CD1c-positive myeloid dendritic cell (primary cell): Measurements from ENCODE around the gene DIP2A.
"Not testable (repeated sequence)": the region's sequence is repeated elsewhere in the genome, so short reads cannot be mapped to it uniquely, and the experiment has no call there.

ENCODE experiments used
- DNase-seq: peaks from one replicate; pipeline ENCODE4 v3.0.0-alpha.2; 2016; ENCODE audit errors: extremely low spot score

The DIP2A gene

DNA sequence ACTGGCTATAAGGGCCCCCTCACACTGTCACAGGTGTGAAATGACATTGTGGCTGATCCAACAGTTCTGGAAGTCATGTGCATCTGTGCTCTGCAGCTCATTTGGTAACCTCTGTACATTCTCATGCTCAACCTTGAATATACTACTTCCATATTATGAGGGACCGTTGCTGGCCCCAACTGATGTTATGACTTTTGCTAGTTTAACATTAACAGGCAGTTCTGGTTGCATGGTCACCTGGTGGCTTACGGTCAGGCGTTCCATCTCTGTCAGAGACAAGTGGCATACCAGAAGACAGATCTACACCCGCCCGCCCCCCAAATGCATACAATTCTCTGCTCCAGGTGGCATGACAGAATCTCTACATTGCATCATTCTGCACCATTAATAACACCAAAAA is 6.0 kb upstream of the DIP2A start:
- DNase-seq, result no peak

DNA sequence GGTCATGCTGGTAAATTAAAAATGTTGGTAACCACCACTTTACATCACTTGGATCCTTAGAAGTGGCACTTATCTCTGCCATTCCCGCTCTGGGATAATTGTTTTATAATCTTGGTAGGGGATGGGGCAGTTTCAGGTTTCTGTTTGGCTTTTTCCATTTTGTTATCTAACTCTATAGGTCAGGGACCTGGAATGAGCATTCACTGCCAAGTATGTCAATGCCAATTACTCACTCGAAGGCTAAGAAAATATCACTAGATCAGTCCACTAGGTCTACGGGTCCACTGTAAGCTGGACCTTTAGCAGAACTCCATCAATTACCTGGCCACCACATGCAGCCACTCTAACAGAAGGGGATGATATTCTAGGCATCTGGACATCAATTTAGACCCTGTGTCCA is 4.5 kb upstream of the DIP2A start:
- DNase-seq, result no peak

DNA sequence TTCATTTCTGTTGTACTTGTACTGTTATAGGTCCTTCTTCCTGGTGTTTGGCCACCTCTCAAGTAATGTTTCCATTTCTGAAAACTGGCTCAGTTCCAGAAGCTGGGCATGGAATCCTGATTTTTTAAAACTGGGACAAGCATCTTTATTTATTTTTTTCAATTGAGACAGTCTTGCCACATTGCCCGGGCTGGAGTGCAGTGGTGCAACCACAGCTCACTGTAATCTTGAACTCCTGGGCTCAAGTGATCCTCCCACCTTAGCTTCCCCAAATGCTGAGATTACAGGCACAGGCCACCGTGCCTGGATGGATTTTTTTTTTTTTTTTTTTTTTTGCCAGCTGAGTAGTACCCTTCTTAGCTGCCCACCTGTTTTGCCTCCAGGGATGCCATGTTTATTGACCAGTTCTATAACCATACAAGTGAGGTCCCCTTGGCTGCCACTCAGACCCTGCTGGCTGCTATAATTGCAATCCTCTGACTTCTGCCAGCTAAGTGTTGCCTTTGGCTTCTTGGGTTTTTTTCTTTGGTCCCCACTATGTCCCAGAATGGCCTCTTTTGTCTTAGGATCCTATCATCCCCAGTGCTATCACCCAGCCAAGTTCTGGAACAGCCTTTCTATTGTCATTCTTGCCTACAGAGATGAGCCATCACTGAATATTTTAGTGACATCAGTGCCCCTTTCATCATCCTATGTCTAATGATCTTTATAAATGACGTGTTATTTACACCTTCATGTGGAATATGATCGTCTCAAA is 3.9 kb upstream of the DIP2A start:
- DNase-seq, result peak; percentile 32

DNA sequence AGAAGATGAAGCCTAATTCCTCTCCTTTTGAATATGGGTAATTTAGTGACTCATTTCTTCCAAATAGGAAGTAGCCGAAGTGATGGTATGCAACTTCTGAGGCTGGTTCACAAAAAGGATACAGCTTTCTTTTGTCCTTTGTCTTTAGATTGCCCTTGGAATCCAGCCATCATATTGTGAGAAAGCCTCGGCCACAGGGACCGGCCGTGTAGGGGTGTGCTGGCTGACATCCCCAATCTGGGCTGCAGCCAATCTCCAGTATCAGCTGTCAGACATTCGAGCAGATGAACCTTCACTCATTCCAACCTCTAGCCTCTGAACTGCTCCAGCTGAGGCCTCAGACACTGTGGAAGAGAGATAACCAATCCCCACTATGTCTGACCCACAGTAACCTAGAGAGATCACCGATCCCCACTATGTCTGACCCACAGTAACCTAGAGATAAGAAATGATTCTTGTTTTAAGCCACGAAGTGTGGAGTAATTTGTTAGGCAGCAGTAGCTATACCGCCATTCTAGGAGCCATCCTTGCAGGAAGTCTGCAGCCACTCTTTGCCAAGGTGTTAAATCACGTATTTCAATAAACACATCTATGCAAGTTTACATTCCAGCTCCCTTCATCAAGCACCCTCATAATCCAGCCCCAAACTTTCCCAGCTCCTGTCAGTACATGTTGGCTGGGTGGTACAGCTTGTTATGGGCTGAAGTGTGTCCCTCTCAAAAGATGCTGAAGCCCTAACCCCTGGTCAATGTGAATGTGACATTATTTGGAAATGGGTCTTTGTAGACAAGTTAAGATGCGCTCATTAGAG is 2.9 kb upstream of the DIP2A start:
- peak; percentile 40 for DNase-seq

DNA sequence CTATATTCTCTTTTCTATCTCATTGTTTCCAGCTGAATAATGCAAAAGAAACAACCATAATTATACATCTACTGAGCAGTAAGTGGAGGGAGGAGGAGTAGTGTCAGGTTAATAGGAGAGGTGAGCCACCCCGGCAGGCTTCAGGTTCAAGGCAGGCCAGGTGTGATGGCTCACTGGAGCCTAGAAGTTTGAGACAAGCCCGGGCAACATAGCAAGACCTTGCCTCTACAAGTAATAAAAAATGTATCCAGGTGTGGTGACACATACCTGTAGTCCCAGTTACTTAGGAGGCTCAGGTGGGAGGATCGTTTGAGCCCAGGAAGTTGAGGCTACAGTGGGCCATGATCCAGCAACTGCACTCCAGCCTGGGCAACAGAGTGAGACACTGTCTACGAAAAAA is 1.9 kb upstream of the DIP2A start:
- no peak for DNase-seq

DNA sequence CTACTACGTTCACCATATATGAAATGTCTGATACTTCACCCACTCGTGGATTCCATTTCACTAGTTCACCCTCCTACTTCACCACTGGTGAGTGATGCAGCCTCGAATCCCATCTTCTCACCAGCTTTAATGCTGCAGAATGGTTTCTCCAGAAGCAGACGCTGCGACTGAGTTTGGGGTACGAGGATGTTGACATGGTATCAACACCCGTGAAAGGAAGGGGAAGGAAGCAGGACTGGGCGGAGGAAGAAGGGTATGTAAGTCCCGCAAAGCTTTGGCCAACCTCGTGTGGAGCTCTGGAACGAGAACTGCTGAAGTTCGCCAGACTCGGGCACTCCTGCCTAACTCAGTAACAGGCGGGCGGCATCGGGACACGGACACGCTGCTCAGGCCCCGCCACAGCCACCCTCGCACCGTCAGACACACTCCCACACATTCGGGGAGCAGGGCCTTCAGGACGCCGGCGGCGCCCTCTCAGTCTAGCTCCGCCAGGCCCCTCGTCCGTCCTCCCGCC is 833 bp upstream of the DIP2A start:
- DNase-seq, result peak; percentile 63

DNA sequence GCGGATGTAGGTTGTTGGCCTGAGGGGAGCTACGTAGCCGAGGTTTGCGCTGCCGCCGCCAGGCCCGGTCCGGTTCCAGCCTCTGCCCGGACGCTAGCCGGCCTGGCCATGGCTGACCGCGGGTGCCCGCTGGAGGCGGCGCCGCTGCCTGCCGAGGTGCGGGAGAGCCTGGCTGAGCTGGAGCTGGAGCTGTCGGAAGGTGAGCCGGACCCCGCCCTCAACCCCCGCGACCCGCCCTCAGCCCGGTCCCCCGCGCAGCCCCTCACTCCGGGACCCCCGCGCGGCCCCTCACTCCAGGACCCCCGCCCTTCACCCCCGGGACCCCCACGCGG is 299 bp downstream of the DIP2A start:
- DNase-seq, result no peak

DNA sequence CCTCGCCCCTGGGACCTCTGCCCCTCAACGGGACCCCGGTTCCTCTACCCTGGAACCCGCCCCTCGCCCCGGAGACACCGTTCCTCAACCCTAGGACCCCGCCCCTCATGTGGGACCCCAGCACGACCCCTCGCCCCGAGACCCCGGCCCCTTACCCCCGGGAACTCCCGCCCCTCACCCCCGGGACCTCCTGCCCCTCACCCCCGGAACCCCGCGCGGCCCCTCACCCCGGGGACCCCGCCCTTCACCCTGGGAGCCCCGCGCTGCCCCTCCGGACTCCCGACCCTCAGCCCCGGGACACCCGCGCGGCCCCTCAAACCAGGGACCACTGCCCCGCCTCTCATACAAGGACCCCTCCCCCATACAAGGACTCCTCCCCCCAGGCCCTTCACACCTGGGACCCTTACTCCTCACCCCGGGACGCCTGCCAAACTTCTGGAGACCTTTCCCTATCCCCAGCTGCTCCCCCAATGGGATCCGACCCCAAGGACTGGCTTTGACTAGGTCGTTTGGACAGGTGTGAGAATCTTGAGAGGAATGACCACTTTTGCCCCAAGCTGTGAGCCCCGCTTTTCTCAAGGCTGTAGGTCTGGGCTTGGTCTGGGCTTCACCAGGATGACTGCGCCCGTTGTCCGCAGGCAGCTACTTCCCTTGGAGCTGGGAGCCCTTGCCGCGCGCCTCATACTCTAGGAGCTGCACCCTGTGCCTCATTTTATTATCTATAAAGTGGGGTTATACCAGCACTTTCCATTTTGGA is 843 bp downstream of the DIP2A start:
- DNase-seq, result peak; percentile 45

DNA sequence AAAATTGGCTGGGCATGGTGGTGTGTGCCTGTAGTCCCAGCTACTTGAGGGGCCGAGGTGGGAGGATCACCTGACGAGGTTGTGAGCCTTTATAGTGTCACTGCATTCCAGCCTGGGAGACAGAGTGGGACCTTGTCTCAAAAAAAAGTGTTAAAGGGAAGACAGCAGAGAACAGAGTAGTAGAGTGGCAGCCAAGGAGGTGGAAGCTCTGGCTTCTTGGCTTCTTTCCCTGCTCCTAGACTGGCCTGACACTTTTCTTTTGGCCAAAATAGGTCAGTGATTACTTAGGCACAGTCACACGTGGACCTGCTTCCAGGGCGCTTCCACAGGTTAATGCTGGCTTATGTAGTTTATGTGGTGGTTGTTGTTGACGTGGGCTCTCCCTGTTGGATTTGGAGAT is 3.2 kb downstream of the DIP2A start:
- no peak for DNase-seq

DNA sequence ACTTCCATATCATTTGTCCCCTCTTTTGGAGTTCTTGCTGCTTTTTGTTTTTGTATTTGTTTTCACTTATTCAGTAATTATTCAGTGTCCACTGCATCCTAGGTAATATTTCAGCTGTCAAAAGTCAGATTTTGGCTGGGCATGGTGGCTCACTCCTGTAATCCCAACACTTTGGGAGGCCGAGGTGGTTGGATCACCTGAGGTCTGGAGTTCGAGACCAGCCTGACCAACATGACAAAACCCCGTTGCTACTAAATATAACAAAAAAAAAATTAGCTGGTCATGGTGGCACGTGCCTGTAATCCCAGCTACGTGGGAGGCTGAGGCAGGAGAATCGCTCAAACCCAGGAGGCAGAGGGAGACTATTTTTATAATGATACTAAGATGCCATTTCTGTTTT is 6.5 kb downstream of the DIP2A start:
- not testable (repeated sequence) for DNase-seq

DNA sequence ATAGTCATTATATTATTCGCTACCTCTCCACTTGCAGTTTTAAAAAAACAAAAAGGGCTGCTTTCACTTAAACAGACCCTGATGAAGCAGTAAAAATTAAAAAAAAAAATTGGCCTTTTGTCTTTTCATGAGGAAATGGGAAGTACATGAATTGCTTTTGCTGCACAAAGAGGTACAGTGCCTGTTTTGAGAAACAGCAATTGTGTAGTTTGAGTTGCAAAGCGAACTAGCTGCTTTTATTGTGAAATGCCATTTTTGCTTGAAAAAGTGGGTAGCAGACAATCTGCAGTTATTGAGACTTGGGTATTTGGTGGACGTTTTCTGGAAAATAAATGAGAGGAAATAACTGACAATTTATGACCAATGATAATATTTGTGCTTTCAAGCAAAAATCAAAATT is 7.0 kb downstream of the DIP2A start:
- no peak for DNase-seq

DNA sequence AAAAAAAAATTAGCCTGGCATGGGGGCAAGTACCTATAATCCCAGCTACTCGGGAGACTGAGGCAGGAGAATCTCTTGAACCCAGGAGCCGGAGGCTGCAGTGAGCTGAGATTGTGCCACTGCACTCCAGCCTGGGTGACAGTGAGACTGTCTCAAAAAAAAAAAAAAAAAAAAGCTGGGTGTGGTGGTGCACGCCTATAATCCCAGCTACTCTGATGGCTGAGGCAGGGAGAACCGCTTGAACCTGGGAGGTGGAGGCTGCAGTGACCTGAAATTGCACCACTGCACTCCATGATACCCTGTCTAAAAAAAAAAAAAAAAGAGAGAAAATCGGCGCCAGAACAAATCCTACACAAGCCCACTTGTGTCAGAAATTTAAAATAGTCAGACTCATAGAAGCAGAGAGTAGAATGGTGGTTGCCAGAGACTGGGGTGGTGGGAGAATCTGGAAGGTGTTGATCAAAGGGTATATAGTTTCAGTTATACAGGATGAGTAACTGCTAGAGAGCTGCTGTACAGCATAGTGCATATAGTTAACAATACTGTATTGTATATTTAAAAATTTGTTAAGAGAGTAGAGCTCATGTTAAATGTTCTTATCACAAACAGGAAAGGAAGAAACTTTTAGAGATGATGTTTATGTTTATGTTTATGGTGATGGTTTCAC is 9.6 kb downstream of the DIP2A start:
- DNase-seq, result no peak

DNA sequence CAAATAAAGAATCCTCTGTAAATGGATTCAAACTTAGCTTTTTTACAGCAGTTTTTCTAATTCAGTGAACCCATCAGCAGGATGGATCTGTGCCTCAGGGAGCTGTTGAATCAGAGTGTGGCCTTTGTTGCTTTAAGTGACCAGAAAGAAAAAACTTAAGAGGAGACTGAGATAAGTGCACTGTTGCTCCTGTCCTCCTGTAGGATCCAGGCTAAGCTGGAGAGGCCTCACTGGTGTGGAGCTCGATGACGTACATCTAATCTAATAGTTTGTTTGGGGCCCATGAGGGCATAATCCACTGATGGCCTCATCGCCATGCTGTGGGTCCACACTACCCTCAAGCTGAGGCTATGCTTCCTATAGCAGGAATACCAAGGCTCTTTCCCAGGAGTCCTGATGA is 10.6 kb downstream of the DIP2A start:
- no peak for DNase-seq

DNA sequence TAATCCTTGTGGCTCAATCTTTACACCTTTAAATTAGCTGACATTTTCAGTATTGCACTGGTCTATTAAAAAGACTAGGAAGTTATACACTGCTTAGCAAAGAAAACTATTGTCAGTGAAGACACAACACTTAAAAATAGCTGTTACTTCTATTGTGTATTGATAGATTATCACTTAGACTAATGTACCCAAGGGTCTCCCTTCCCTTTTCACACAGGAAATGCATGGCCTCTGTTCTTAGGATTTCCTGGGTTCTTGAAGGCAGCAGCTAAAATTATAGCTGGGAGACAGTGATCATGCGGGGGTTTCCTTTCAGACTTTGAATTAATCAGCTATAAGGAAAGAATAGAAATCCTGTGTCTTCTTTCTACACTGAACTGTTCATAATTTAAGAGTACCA is 12.8 kb downstream of the DIP2A start:
- no peak for DNase-seq

DNA sequence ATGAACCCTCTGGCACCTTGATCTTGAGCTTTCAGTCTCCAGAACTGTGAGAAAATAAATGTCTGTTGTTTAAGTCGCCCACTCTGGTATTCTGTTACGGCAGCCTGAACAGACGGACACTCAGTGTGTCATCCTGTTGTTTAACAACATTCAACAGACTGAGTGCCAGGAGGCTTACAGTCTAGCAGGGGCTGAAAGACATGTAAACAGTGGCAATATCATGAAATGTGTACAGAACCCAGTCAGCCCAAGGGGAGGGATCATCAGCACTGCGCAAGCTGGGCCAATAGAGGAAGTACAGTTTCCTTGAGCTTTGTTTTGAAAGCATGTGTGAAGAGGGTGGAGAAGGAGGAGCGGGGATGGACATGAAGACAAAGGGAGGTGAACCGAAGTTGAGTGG is 13.6 kb downstream of the DIP2A start:
- peak; percentile 56 for DNase-seq

DNA sequence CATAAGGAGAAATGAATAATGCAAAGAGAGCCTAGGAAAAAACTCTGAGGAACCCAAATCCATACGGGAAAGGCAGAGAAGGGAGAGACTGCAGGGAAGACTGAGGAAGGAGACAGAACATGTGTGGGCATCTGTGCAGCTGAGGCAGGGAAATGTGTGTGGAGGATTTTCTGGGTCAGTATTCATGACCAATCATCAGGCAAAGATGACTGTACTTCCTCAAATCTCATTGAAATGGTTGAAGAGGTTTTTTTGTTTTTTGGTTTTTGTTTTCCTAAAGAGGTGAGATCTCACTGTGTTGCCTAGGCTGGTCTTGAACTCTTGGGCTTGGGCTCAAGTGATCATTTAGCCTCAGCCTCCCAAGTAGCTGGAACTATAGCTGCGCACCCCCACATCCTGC is 15.7 kb downstream of the DIP2A start:
- DNase-seq, result peak; percentile 63

DNA sequence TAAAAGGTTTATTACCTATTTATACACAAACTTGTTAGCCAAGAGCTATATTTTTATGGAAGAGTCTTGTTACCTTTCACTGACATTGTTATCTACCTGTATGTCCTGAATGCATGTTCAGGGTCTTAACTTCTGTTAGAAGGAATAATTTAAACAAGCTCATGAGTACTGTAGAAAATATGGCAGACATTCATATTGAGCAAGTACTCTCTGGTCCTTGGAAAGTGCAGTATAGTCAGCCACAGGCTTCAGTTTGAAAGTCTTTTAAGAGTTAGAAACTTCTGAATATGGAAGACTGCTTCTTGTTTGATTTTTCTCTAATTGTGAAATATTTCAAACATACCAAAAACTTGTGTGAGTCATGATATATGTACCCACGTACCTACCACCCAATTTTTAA is 16.6 kb downstream of the DIP2A start:
- no peak for DNase-seq

DNA sequence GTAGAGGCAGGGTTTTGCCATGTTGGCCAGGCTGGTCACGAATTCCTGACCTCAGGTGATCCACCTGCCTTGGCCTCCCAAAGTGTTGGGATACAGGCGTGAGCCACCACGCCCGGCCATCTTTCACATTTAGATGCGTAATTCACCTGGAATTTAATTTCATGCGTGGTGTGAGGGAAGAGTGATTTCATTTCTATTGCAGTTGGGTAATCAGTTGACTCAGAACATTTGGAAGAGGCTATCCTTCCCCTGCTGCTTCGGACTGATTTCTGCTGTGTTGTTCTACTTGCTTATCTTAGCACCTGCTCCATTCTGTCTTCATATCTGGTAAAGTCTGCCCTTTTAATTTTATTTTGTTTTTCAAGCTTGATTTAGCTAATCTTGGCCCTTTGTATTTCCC is 19.1 kb downstream of the DIP2A start:
- no peak for DNase-seq

DNA sequence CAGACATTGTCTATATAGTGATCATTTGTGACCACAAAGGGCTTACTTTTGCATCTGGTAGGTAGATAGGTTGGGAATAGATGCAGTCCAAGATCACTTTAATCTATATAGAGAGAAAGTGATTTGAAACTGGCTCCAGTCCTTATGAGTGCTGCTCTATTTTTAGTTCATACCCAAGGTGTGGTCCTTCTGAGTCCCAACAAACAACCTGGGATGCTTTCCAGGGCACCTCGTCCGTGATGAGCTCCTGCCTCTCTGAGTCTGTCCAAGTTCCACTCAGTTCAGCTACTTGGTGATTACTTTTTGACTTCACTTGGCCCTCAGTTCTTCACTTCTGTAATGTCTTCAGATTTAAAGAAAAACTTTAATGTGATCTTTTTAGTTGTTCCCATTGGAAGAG is 20.2 kb downstream of the DIP2A start:
- DNase-seq, result no peak

DNA sequence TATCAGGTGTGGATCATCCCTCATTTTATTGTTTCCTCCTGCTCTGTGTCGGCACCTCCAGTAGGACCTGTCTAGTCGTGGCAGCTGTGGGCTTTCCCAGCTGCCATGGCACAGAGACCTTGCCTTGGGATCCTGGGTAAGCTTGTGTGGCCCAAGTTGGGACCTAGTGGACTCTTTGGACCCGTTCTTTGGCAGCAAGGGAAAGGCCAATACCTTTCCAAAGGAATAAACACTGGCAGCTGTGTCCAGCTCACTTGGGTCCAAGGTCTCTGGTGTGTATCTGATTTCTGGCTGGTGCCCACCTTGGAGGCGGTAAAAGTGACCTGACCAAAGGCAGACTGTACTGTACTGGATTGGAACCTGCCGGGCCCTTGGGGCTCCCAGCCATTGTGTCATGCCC is 21.8 kb downstream of the DIP2A start:
- DNase-seq, result no peak

DNA sequence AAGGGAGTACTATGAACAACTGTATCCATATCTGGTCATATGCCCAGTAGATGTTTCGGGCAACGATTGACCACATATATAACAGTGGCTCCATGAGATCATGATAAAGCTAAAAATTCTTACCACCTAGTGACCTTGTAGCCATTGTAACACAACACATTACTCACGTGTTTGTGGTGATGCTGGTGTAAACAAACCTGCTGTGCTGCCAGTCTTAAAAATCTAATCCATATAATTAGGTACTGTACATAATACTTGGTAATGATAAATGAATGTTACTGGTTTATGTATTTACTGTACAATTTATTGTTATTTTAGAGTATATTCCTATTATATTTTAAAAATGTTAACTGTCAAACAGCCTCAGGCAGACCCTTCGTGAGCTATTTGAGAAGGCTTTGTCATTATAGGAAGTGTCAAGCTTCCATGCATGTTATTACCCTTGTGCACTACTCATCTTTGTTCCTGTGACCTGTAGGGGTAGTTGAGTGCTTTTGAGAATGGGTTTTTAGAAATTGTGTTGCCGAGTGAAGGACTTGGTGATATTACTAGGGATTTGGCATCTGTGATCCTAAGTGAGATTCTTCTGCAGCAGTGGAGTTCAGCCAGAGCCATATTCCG is 23.6 kb downstream of the DIP2A start:
- DNase-seq, result no peak

DNA sequence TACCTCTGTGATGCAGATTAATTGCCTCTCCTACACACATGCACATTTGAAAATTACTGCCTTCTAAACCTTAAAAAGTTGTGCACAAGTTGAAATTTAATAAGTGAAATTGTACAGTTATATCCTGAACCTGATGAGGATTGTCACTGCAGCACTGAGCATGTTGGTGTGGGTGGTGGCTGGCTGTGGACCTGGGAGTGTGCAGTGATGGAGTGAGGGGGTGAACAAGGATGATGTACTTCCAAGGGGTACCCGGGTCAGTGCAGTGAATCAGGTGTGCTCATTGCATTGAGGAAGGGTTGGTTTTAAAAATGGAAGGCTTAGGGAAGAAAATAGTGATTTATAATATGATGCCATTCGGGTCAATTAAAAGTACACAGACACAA is 24.1 kb downstream of the DIP2A start:
- no peak for DNase-seq
